Measurements from ENCODE around the gene CASP8. TPM values are rescaled to one million over a fixed set of nuclear protein-coding genes. Genes with fewer than 3 reads are reported as not detected.

The CASP8 gene
- total and polyA plus RNA-seq, 2 of the 13 experiments (the other 11 are each of a cell fraction or from before 2014, with no cell fraction given): 25.0 to 52.8 TPM

DNA sequence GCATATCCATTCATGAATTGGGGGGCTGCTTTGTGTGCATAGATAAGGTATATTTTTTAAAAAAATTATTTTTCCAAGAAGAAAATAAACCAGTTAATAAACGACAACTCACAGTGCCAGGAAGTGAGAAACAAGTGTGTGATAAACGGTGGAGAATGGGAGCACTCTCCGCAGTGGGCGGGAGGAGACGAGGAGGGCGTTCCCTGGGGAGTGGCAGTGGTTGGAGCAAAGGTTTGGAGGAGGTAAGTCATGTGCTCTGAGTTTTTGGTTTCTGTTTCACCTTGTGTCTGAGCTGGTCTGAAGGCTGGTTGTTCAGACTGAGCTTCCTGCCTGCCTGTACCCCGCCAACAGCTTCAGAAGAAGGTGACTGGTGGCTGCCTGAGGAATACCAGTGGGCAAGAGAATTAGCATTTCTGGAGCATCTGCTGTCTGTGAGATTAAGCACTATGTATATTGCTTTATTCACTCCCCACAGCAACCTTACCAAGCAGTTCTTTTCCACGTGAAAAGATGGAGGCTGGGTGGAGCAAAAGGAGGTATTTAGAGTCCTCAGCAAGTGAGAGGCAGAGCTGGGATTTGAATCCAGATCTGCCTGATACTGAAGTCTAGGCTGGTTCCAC lies 27.0 kb upstream of the CASP8 start (continued):
- TF ChIP-seq ETV5 (CRISPR knock-in tag; IDR thresholded peaks at IDR 0.05; ENCODE audit: borderline replicate concordance) (peak; percentile 49; the same call in 1 of the 2 replicates), HNF4G (IDR thresholded peaks at IDR 0.05; ENCODE audit: borderline replicate concordance, low read depth, low read length) (peak; percentile 37; the same call in 1 of the 2 replicates), HNF4G (CRISPR knock-in tag; IDR thresholded peaks at IDR 0.05; ENCODE audit: borderline replicate concordance, low read depth) (no peak), ELF1 (CRISPR knock-in tag; IDR thresholded peaks at IDR 0.05) (peak; percentile 61; the same call in 1 of the 2 replicates), THAP11 (CRISPR knock-in tag; IDR thresholded peaks at IDR 0.05) (peak; percentile 59), PHF8 (CRISPR knock-in tag; IDR thresholded peaks at IDR 0.05) (peak; percentile 62), SMAD3 (CRISPR knock-in tag; IDR thresholded peaks at IDR 0.05) (peak; percentile 18), KDM5A (IDR thresholded peaks at IDR 0.05; ENCODE audit: borderline replicate concordance, low read length) (peak; percentile 31; the same call in 1 of the 2 replicates), GFI1 (CRISPR knock-in tag; IDR thresholded peaks at IDR 0.05; ENCODE audit: borderline replicate concordance) (0 out of 2 replicates have a peak, but pooled peaks have one; percentile 52), ATF7-NPFF (CRISPR knock-in tag; IDR thresholded peaks at IDR 0.05; ENCODE audit: low read depth) (peak; percentile 17; the same call in 1 of the 2 replicates), ZNF605 (CRISPR knock-in tag; IDR thresholded peaks at IDR 0.05) (no peak), POLR2G (IDR thresholded peaks at IDR 0.05; ENCODE audit: low read depth, low read length) (peak; percentile 87), ZNF615 (CRISPR knock-in tag; IDR thresholded peaks at IDR 0.05; ENCODE audit: borderline replicate concordance) (no peak), HDAC6 (IDR thresholded peaks at IDR 0.05; ENCODE audit: low read depth, low read length) (no peak), CREM (IDR thresholded peaks at IDR 0.05) (peak; percentile 47; the same call in 1 of the 2 replicates), CREM (CRISPR knock-in tag; IDR thresholded peaks at IDR 0.05) (no peak), ZNF225 (CRISPR knock-in tag; IDR thresholded peaks at IDR 0.05) (no peak), ZBTB42 (CRISPR knock-in tag; IDR thresholded peaks at IDR 0.05) (0 out of 2 replicates have a peak, but pooled peaks have one; percentile 9)
- TF ChIP-seq, protein P1, sequence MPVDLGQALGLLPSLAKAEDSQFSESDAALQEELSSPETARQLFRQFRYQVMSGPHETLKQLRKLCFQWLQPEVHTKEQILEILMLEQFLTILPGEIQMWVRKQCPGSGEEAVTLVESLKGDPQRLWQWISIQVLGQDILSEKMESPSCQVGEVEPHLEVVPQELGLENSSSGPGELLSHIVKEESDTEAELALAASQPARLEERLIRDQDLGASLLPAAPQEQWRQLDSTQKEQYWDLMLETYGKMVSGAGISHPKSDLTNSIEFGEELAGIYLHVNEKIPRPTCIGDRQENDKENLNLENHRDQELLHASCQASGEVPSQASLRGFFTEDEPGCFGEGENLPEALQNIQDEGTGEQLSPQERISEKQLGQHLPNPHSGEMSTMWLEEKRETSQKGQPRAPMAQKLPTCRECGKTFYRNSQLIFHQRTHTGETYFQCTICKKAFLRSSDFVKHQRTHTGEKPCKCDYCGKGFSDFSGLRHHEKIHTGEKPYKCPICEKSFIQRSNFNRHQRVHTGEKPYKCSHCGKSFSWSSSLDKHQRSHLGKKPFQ (CRISPR knock-in tag; IDR thresholded peaks at IDR 0.05; ENCODE audit: insufficient replicate concordance): peak; percentile 25
- TF ChIP-seq, protein P2, sequence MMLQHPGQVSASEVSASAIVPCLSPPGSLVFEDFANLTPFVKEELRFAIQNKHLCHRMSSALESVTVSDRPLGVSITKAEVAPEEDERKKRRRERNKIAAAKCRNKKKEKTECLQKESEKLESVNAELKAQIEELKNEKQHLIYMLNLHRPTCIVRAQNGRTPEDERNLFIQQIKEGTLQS (CRISPR knock-in tag; IDR thresholded peaks at IDR 0.05): 0 out of 2 replicates have a peak, but pooled peaks have one; percentile 20
- TF ChIP-seq, protein P3, sequence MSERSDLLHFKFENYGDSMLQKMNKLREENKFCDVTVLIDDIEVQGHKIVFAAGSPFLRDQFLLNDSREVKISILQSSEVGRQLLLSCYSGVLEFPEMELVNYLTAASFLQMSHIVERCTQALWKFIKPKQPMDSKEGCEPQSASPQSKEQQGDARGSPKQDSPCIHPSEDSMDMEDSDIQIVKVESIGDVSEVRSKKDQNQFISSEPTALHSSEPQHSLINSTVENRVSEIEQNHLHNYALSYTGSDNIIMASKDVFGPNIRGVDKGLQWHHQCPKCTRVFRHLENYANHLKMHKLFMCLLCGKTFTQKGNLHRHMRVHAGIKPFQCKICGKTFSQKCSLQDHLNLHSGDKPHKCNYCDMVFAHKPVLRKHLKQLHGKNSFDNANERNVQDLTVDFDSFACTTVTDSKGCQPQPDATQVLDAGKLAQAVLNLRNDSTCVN (CRISPR knock-in tag; IDR thresholded peaks at IDR 0.05; ENCODE audit: borderline replicate concordance): peak; percentile 74; the same call in 1 of the 2 replicates
- TF ChIP-seq, protein P4, sequence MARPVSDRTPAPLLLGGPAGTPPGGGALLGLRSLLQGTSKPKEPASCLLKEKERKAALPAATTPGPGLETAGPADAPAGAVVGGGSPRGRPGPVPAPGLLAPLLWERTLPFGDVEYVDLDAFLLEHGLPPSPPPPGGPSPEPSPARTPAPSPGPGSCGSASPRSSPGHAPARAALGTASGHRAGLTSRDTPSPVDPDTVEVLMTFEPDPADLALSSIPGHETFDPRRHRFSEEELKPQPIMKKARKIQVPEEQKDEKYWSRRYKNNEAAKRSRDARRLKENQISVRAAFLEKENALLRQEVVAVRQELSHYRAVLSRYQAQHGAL (CRISPR knock-in tag; IDR thresholded peaks at IDR 0.05; ENCODE audit: not compliant biosample characterization): no peak
- TF ChIP-seq, protein P5, sequence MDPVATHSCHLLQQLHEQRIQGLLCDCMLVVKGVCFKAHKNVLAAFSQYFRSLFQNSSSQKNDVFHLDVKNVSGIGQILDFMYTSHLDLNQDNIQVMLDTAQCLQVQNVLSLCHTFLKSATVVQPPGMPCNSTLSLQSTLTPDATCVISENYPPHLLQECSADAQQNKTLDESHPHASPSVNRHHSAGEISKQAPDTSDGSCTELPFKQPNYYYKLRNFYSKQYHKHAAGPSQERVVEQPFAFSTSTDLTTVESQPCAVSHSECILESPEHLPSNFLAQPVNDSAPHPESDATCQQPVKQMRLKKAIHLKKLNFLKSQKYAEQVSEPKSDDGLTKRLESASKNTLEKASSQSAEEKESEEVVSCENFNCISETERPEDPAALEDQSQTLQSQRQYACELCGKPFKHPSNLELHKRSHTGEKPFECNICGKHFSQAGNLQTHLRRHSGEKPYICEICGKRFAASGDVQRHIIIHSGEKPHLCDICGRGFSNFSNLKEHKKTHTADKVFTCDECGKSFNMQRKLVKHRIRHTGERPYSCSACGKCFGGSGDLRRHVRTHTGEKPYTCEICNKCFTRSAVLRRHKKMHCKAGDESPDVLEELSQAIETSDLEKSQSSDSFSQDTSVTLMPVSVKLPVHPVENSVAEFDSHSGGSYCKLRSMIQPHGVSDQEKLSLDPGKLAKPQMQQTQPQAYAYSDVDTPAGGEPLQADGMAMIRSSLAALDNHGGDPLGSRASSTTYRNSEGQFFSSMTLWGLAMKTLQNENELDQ (CRISPR knock-in tag; IDR thresholded peaks at IDR 0.05; ENCODE audit: borderline replicate concordance): no peak

All from HepG2 (cell line).